IMR-90 (cell line): ENCODE data around the gene SLC25A44. TPM values are rescaled to one million over a fixed set of nuclear protein-coding genes. Genes with fewer than 3 reads are reported as not detected.

Experiments
- ATAC-seq: fragments of 200-7000 bp; cut with Tn5 transposase; 2 replicates; pipeline ENCODE4 v1.9.1; 2020; ENCODE audit warnings: low read depth, mild to moderate bottlenecking, moderate library complexity
- BruUV-seq: library from RNA; stranded (reverse); fragments of 400-500 nt; replicated peaks from 2 replicates; lab custom pipeline; 2021; lab: Mats Ljungman, UMichigan
- CTCF ChIA-PET: fragments of 300-600 bp; formaldehyde crosslinking; extraction: SDS; loops from one replicate; lab custom pipeline; 2021; ENCODE audit warnings: antibody characterized with exemption; lab: Yijun Ruan, JAX
- POLR2A ChIA-PET: fragments of 300-600 bp; sonication (Branson Sonifier 250); formaldehyde crosslinking; loops from one replicate; lab custom pipeline; 2022; ENCODE audit warnings: antibody characterized with exemption; ENCODE audit not compliant: unreplicated experiment; lab: Charles Lee
- DNase-seq: peaks from one replicate; pipeline ENCODE4 v3.0.0; 2013
- H2AFZ ChIP-seq: replicated peaks from 2 replicates; pipeline ENCODE3; 2013; ENCODE audit warnings: low read length, mild to moderate bottlenecking; ENCODE audit not compliant: poor library complexity
- H2AK5ac ChIP-seq: 2 replicates; pipeline ENCODE4 v1.6.1; 2013; ENCODE audit warnings: low read depth, low read length, inconsistent platforms
- H2AK9ac ChIP-seq: replicated peaks from 2 replicates; pipeline ENCODE3; 2013; ENCODE audit warnings: mild to moderate bottlenecking, low read depth, low read length, moderate library complexity; ENCODE audit not compliant: poor library complexity
- H2BK120ac ChIP-seq: 2 replicates; pipeline ENCODE4 v1.6.1; 2013; ENCODE audit warnings: low read depth, low read length, inconsistent platforms
- H2BK15ac ChIP-seq: 3 replicates; pipeline ENCODE4 v1.6.1; 2013; ENCODE audit warnings: low read depth, low read length, inconsistent platforms
- H2BK20ac ChIP-seq: 2 replicates; pipeline ENCODE4 v1.6.1; 2013; ENCODE audit warnings: low read depth, mild to moderate bottlenecking, inconsistent platforms, low read length, moderate library complexity
- H2BK5ac ChIP-seq: 2 replicates; pipeline ENCODE4 v1.6.1; 2013; ENCODE audit warnings: mild to moderate bottlenecking, low read depth, low read length, inconsistent platforms; ENCODE audit not compliant: poor library complexity, severe bottlenecking
- H3K14ac ChIP-seq: replicated peaks from 2 replicates; pipeline ENCODE4 v1.6.1; 2013; ENCODE audit warnings: low read depth, low read length, inconsistent platforms
- H3K18ac ChIP-seq: 2 replicates; pipeline ENCODE4 v1.6.1; 2013; ENCODE audit warnings: low read depth, low read length, control low read depth
- H3K23ac ChIP-seq: 2 replicates; pipeline ENCODE4 v1.6.1; 2013; ENCODE audit warnings: low read depth, low read length, inconsistent platforms
- H3K27ac ChIP-seq: 2 replicates; pipeline ENCODE4 v1.5.1; 2013; ENCODE audit warnings: mild to moderate bottlenecking, control low read depth, low read length; ENCODE audit not compliant: insufficient read depth
- H3K27me3 ChIP-seq: 2 replicates; pipeline ENCODE4 v1.6.1; 2013; ENCODE audit warnings: low read length; ENCODE audit not compliant: control insufficient read depth, insufficient read depth
- H3K36me3 ChIP-seq: 2 replicates; pipeline ENCODE4 v1.6.1; 2013; ENCODE audit warnings: low read length, mixed read lengths; ENCODE audit not compliant: control insufficient read depth, insufficient read depth
- H3K4ac ChIP-seq: 2 replicates; pipeline ENCODE4 v1.6.1; 2013; ENCODE audit warnings: low read depth, low read length, inconsistent platforms
- H3K4me1 ChIP-seq: 2 replicates; pipeline ENCODE4 v1.6.1; 2013; ENCODE audit warnings: low read length, mixed read lengths; ENCODE audit not compliant: control insufficient read depth, insufficient read depth
- H3K4me2 ChIP-seq: 2 replicates; pipeline ENCODE4 v1.6.1; 2013; ENCODE audit warnings: low read depth, mild to moderate bottlenecking, control low read depth, low read length, moderate library complexity
- H3K4me3 ChIP-seq: 2 replicates; pipeline ENCODE4 v1.5.1; 2013; ENCODE audit warnings: low read depth, mild to moderate bottlenecking, control low read depth, low read length, moderate library complexity; ENCODE audit not compliant: insufficient read depth
- H3K56ac ChIP-seq: 2 replicates; pipeline ENCODE4 v1.6.1; 2013; ENCODE audit warnings: low read length, inconsistent platforms; ENCODE audit not compliant: insufficient read depth; ENCODE audit errors: extremely low read depth
- H3K79me1 ChIP-seq, 2 experiments: 2 replicates each; pipeline ENCODE4 v1.6.1; 2013; ENCODE audit warnings: low read length in 2 of 2, inconsistent platforms in 1 of 2, low read depth in 1 of 2
- H3K9ac ChIP-seq: 2 replicates; pipeline ENCODE4 v1.6.1; 2013; ENCODE audit warnings: low read depth, low read length, control low read depth
- H3K9me1 ChIP-seq: 2 replicates; pipeline ENCODE4 v1.6.1; 2013; ENCODE audit warnings: low read length, inconsistent platforms; ENCODE audit not compliant: insufficient read depth
- H3K9me3 ChIP-seq: 2 replicates; pipeline ENCODE4 v1.6.1; 2013; ENCODE audit warnings: low read length; ENCODE audit not compliant: control insufficient read depth, insufficient read depth
- H4K20me1 ChIP-seq: 2 replicates; pipeline ENCODE4 v1.6.1; 2013; ENCODE audit warnings: low read length, inconsistent platforms; ENCODE audit not compliant: insufficient read depth
- H4K5ac ChIP-seq: 2 replicates; pipeline ENCODE4 v1.6.1; 2013; ENCODE audit warnings: mild to moderate bottlenecking, low read depth, low read length, control low read depth
- H4K8ac ChIP-seq, 2 experiments: 2 replicates each; pipeline ENCODE4 v1.6.1; 2013; ENCODE audit warnings: low read depth in 2 of 2, low read length in 2 of 2, control low read depth in 1 of 2, inconsistent platforms in 1 of 2
- H4K91ac ChIP-seq: 2 replicates; pipeline ENCODE4 v1.6.1; 2013; ENCODE audit warnings: low read depth, low read length, inconsistent platforms; ENCODE audit not compliant: insufficient read depth
- FOS ChIP-seq: fragments of 150-350 bp; IDR thresholded peaks from 2 replicates; pipeline ENCODE4 v1.6.1; 2016; ENCODE audit warnings: low read depth, low read length
- RAD21 ChIP-seq: IDR thresholded peaks from 2 replicates; pipeline ENCODE4 v1.6.1; 2012; ENCODE audit warnings: low read length, improper control_type of control experiment
- WGBS, 2 experiments: methylation state at CpG; one replicate each; pipeline versions ENCODE4 v1.1.5 to v1.1.7; 2013; ENCODE audit warnings: missing lambda C conversion rate in 2 of 2; ENCODE audit not compliant: insufficient read length in 1 of 2; ENCODE audit errors: extremely low coverage in 2 of 2; 5-methylcytosine and 5-hydroxymethylcytosine counted together
- dilution Hi-C: fragments of 300-500 bp; cut with HindIII; formaldehyde crosslinking; loops from one replicate; pipeline ENCODE4 v1.14.3; 2018; ENCODE audit warnings: low sequenced_read_pairs; ENCODE audit not compliant: unreplicated experiment
- in situ Hi-C: fragments of 300-500 bp; cut with MboI; formaldehyde crosslinking; loops from 3 replicates; pipeline ENCODE4 v1.14.3; 2019; ENCODE audit warnings: low sequenced_read_pairs, inconsistent platforms, mixed read lengths
- intact Hi-C: fragments of 100-400 bp; cut with micrococcal nuclease; formaldehyde crosslinking; loops from 2 replicates; pipeline ENCODE4 v1.10.0; 2022
- polyA plus RNA-seq, 3 experiments: library from polyadenylated mRNA; depleted of rRNA; stranded (reverse); fragments of >200 nt; gene quantifications; 2 replicates each; pipeline ENCODE4 v1.2.3, GENCODE V29; 2012; ENCODE audit warnings: low replicate concordance in 1 of 3
- total RNA-seq: library from RNA; depleted of rRNA; stranded (reverse); fragments of >200 nt; gene quantifications from 2 replicates; pipeline ENCODE4 v1.2.3, GENCODE V29; 2012
- TF ChIP-seq, protein P1 (sequence below): fragments of 150-350 bp; IDR thresholded peaks from 2 replicates; pipeline ENCODE4 v1.6.1; 2016; ENCODE audit warnings: low read depth, mild to moderate bottlenecking, low read length, moderate library complexity, borderline replicate concordance
- TF ChIP-seq, protein P2 (sequence below): conservative IDR thresholded peaks from 2 replicates; pipeline ENCODE4 v1.5.1; 2012; ENCODE audit warnings: mild to moderate bottlenecking, low read depth, low read length, improper control_type of control experiment

Gene SLC25A44
- total and polyA plus RNA-seq, 2 of the 4 experiments (the other 2 are of a cell fraction), result 12.7 to 20.2 TPM

DNA sequence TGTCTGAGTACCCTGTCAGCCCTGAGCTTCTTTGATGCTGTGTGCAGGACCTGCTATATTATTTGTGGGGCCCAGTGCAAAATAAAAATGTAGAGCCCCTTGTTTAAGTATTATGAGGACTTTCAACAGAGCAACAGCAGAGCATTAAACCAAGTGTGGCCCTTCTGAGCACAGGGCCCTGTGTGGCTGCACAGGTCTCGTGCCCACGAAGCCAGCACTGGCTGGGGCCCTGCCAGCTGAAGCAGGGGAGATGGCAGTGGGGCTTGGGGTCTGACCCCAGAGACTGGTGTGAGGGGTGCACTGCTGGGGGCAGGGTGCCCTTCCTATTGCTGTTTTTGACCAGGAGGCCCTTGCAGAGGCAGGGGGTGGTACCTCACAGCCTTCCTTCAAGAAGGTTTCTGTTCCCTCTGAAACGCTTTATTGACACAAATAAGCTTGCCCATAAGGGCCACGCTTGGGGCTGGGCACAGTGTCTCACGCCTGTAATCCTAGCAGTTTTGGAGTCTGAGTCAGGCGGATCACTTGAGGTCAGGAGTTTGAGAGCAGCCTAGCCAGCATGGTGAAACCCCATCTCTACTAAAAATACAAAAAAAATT, 42.7 kb upstream of the SLC25A44 start (continued):
- no peak for TF ChIP-seq RAD21
- TF ChIP-seq, protein P1, sequence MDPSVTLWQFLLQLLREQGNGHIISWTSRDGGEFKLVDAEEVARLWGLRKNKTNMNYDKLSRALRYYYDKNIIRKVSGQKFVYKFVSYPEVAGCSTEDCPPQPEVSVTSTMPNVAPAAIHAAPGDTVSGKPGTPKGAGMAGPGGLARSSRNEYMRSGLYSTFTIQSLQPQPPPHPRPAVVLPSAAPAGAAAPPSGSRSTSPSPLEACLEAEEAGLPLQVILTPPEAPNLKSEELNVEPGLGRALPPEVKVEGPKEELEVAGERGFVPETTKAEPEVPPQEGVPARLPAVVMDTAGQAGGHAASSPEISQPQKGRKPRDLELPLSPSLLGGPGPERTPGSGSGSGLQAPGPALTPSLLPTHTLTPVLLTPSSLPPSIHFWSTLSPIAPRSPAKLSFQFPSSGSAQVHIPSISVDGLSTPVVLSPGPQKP, result no peak

DNA sequence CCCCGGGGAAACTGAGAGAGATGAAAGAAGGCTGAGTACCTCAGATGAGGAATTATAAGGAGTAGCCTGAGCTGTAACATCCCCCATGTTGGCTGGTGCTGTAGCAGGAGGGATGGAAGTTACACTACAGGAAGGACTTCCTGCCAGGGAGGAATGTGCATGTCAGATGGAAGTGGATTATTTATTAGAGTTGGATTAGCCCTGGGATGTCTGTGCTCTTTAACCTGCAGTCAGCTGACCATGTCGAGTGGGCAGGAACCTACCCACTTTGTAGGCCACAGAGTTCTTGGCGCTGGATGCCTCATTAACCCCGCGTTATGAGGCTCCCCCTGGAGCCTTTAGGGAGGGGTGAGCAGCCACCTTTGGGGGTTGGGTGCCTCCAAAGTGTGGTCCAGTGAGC, 41.3 kb upstream of the SLC25A44 start:
- no peak for ATAC-seq
- CTCF ChIA-PET, result no interaction called here

More for the DNA sequence above, 41.3 kb upstream of the SLC25A44 start:
- Histone ChIP-seq H3K18ac (no peak overlapping the region), H3K56ac (no peak overlapping the region), H2AK9ac (peak overlapping the region; percentile 40), H3K23ac (no peak overlapping the region; the same call in 1 of the 2 replicates), H3K4me1 (peaks cover 3% of the 10 kb centered on the region; the same call in 1 of the 2 replicates), H3K9me1 (peaks cover 5% of the 10 kb centered on the region; the same call in 1 of the 2 replicates), H3K4me3 (no peak overlapping the region), H3K14ac (peak overlapping the region; percentile 77; the same call in 1 of the 2 replicates), H4K91ac (no peak overlapping the region), H3K4me2 (no peak overlapping the region), H3K4ac (peak overlapping the region; percentile 43; the same call in 1 of the 2 replicates), H3K27ac (no peak overlapping the region), H2AFZ (peak overlapping the region; percentile 46), H3K9ac (no peak overlapping the region), H4K20me1 (no peaks in the 10 kb centered on the region), H2BK20ac (no peak overlapping the region), H4K5ac (no peak overlapping the region), H2AK5ac (no peak overlapping the region), H2BK5ac (no peak overlapping the region), H3K79me1 (no peaks in the 10 kb centered on the region), H2BK15ac (0 out of 3 replicates have a peak overlapping the region, but pooled peaks have one; percentile 4), H3K27me3 (peaks cover 12% of the 10 kb centered on the region; the same call in 1 of the 2 replicates), H3K9me3 (no peaks in the 10 kb centered on the region), H4K8ac (peak overlapping the region in 1 of 2 experiments; percentile 57; a peak in 2 of 4 replicates), H3K36me3 (no peaks in the 10 kb centered on the region), H2BK120ac (peak overlapping the region; percentile 22; the same call in 1 of the 2 replicates)
- WGBS, 2 experiments, result 40% methylated on average over 1 of the region's 5 CpGs; no CpG with 5 or more reads in 1 of the 2 experiments
- no peak for DNase-seq
- in situ Hi-C loops, result no loop called here
- POLR2A ChIA-PET, result no interaction called here
- dilution Hi-C loops, result no loop called here
- intact Hi-C loops, result no loop called here
- TF ChIP-seq, protein P1, result no peak
- TF ChIP-seq, protein P2, sequence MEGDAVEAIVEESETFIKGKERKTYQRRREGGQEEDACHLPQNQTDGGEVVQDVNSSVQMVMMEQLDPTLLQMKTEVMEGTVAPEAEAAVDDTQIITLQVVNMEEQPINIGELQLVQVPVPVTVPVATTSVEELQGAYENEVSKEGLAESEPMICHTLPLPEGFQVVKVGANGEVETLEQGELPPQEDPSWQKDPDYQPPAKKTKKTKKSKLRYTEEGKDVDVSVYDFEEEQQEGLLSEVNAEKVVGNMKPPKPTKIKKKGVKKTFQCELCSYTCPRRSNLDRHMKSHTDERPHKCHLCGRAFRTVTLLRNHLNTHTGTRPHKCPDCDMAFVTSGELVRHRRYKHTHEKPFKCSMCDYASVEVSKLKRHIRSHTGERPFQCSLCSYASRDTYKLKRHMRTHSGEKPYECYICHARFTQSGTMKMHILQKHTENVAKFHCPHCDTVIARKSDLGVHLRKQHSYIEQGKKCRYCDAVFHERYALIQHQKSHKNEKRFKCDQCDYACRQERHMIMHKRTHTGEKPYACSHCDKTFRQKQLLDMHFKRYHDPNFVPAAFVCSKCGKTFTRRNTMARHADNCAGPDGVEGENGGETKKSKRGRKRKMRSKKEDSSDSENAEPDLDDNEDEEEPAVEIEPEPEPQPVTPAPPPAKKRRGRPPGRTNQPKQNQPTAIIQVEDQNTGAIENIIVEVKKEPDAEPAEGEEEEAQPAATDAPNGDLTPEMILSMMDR, result no peak
- no peak for TF ChIP-seq RAD21
- TF ChIP-seq FOS, result no peak
- BruUV-seq, result no TSS peak
